CD8-positive, alpha-beta memory T cell (primary cell): ENCODE data around the gene TOMM34. TPM values are rescaled to one million over a fixed set of nuclear protein-coding genes. Genes with fewer than 3 reads are reported as not detected.

ENCODE experiments used
- CTCF ChIA-PET: fragments of 350-600 bp; sonication (Branson Sonifier 250); formaldehyde crosslinking; loops from one replicate; lab custom pipeline; 2021; ENCODE audit warnings: antibody characterized with exemption; lab: Charles Lee
- POLR2A ChIA-PET: fragments of 350-600 bp; sonication (Branson Sonifier 250); formaldehyde crosslinking; loops from one replicate; lab custom pipeline; 2021; ENCODE audit warnings: antibody characterized with exemption; lab: Charles Lee
- DNase-seq, 5 donors: peaks; one replicate each; pipeline versions ENCODE4 v3.0.0 to v3.0.0-alpha.2; 2020 to 2022; ENCODE audit warnings: mixed read lengths in 1 of 5
- H3K27ac ChIP-seq: one replicate; pipeline ENCODE4 v1.7.0; 2013; ENCODE audit warnings: low read depth, mild to moderate bottlenecking, low read length, moderate library complexity
- H3K27me3 ChIP-seq: 2 replicates; pipeline ENCODE4 v1.7.0; 2013; ENCODE audit warnings: low read length, mild to moderate bottlenecking; ENCODE audit not compliant: insufficient read depth, poor library complexity, severe bottlenecking
- H3K36me3 ChIP-seq: 2 replicates; pipeline ENCODE4 v1.7.0; 2013; ENCODE audit warnings: mild to moderate bottlenecking, low read length, moderate library complexity; ENCODE audit not compliant: insufficient read depth
- H3K4me1 ChIP-seq: 2 replicates; pipeline ENCODE4 v1.7.0; 2013; ENCODE audit warnings: mild to moderate bottlenecking, low read length, moderate library complexity; ENCODE audit not compliant: insufficient read depth
- H3K4me3 ChIP-seq: 2 replicates; pipeline ENCODE4 v1.7.0; 2013; ENCODE audit warnings: mild to moderate bottlenecking, low read length
- H3K9me3 ChIP-seq: 2 replicates; pipeline ENCODE4 v1.7.0; 2013; ENCODE audit warnings: mild to moderate bottlenecking, low read length
- H3K27ac Mint-ChIP-seq, 8 donors: one replicate each; pipeline ENCODE4 v1.8.0; 2020 to 2021; ENCODE audit warnings: mixed read lengths in 8 of 8, mild to moderate bottlenecking in 6 of 8, inconsistent platforms in 3 of 8, moderate library complexity in 3 of 8
- H3K27me3 Mint-ChIP-seq, 2 donors: one replicate each; pipeline ENCODE4 v1.8.0; 2020 to 2021; ENCODE audit warnings: mixed read lengths in 2 of 2, mild to moderate bottlenecking in 1 of 2, moderate library complexity in 1 of 2
- H3K36me3 Mint-ChIP-seq, 3 donors: one replicate each; pipeline ENCODE4 v1.8.0; 2020 to 2021; ENCODE audit warnings: mixed read lengths in 3 of 3, inconsistent platforms in 1 of 3, mild to moderate bottlenecking in 1 of 3
- H3K4me1 Mint-ChIP-seq, 3 donors: one replicate each; pipeline ENCODE4 v1.8.0; 2020 to 2021; ENCODE audit warnings: mixed read lengths in 3 of 3, inconsistent platforms in 1 of 3, mild to moderate bottlenecking in 1 of 3
- H3K4me3 Mint-ChIP-seq, 7 donors: one replicate each; pipeline ENCODE4 v1.8.0; 2020 to 2021; ENCODE audit warnings: mixed read lengths in 7 of 7, mild to moderate bottlenecking in 6 of 7, moderate library complexity in 4 of 7, inconsistent platforms in 2 of 7
- H3K9me3 Mint-ChIP-seq, 5 donors: one replicate each; pipeline ENCODE4 v1.8.0; 2020 to 2022; ENCODE audit warnings: mixed read lengths in 5 of 5, mild to moderate bottlenecking in 3 of 5, moderate library complexity in 2 of 5, inconsistent platforms in 1 of 5
- polyA plus RNA-seq: library from polyadenylated mRNA; unstranded; fragments of 300-500 nt; fragmentation: Illumina TruSeq; gene quantifications from one replicate; pipeline ENCODE4 v1.2.3, GENCODE V29; 2021
- total RNA-seq, 2 experiments: library from RNA; stranded (reverse); gene quantifications; one replicate each; pipeline ENCODE4 v1.2.3, GENCODE V29; 2021

Gene TOMM34
- total and polyA plus RNA-seq, 3 experiments from 2014 or later: 21.0 to 76.8 (median 75.4) TPM

DNA sequence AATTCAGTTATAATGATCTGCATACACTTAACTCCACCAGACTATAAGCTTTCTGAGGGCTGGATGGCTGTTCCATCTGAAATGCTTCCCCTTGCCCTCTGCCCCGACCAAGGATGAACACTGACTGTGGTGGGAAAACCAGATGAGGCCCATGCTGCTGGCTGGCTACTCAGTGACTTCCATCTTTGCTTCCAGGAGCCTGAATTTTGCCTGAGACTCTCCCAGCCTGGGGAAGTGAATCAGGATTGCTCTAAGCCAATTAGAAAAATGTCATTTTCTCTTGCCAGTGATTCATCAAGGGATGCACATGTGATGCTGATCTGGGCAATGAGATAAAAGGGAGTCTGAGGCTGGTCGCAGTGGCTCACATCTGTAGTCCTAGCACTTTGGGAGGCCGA lies 1.7 kb upstream of the TOMM34 start:
- peaks cover 0 to 3% of the 10 kb centered on the region in 2 donors for H3K27me3 Mint-ChIP-seq
- Histone ChIP-seq H3K4me1 (peaks cover 44% of the 10 kb centered on the region), H3K27ac (no peak overlapping the region), H3K4me3 (no peak overlapping the region), H3K9me3 (no peaks in the 10 kb centered on the region), H3K27me3 (no peaks in the 10 kb centered on the region), H3K36me3 (no peaks in the 10 kb centered on the region)
- no peak for DNase-seq
- CTCF ChIA-PET: interaction anchor here (5.5 kb wide), 1 partner anchor 16 kb away, joined by 23 read pairs; no protein-coding TSS in a partner anchor
- no peaks in the 10 kb centered on the region for H3K9me3 Mint-ChIP-seq
- peaks cover 0 to 23% (median 0%) of the 10 kb centered on the region in 3 donors for H3K36me3 Mint-ChIP-seq
- peak overlapping the region in 1 of 8 donors; percentile 13 for H3K27ac Mint-ChIP-seq
- peaks cover 42 to 56% (median 44%) of the 10 kb centered on the region in 3 donors for H3K4me1 Mint-ChIP-seq
- POLR2A ChIA-PET: interaction anchor here (0.6 kb wide), 2 partner anchors 10 to 67 kb away, joined by 4 to 6 read pairs; no protein-coding TSS in a partner anchor
- peak overlapping the region in 2 of 7 donors; percentile 76 to 94 for H3K4me3 Mint-ChIP-seq

DNA sequence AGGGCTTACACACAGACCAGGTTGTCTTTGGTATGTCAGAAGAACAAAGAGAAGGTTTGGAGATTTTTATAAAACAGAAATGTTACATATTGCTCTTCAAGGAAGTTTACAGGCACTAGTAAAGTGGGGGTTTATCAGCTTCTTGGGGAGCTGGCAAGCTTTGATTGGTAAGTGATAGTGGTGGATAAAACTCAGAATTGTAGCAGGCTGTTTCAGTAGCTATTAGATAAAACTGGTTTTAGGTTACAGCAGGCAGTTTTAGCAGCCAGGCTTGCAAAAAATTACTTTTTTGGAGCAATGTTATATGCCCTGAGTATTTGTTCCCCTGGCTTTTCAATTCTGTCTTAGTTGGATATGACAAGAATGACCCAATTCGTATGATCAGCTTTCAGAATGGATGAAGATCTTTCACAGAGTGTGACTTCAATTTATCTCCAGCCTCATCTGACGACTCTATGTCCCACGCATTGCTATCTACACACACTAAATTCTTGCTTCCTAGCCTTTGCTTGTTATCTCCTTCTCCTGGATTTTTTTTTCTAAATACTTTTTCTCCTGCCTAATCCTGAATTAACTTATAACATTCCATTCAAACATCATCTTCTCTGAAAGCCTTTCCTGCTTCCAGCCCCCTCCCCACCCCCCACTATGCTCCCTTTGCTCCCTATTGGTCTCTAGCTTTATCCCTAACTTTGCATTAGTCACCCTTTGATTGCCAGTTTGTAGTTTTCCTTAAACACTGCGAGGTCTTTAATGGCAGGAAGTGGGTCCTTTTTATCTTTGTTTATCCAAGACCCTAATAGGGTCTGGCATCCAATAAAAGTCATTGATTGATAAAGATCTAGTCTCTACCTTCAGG lies 1.0 kb upstream of the TOMM34 start:
- ChIA-PET CTCF (interaction anchor here (1.5 to 5.5 kb wide), 7 partner anchors 9 to 139 kb away, joined by 4 to 23 read pairs (median 6); no protein-coding TSS in a partner anchor), POLR2A (no interaction called here)
- H3K4me3 Mint-ChIP-seq: peak overlapping the region in 5 of 7 donors; percentile 94 to 99 (median 99)
- H3K36me3 Mint-ChIP-seq: peaks cover 0 to 21% (median 0%) of the 10 kb centered on the region in 3 donors
- H3K27ac Mint-ChIP-seq: peak overlapping the region in 7 of 8 donors; percentile 17 to 99 (median 96)
- H3K27me3 Mint-ChIP-seq: peaks cover 0 to 1% of the 10 kb centered on the region in 2 donors
- H3K4me1 Mint-ChIP-seq: peaks cover 44 to 59% (median 46%) of the 10 kb centered on the region in 3 donors
- H3K27me3 ChIP-seq: no peaks in the 10 kb centered on the region
- peak overlapping the region; percentile 58 for H3K27ac ChIP-seq
- no peaks in the 10 kb centered on the region for H3K9me3 Mint-ChIP-seq
- H3K36me3 ChIP-seq: peaks cover 4% of the 10 kb centered on the region
- no peaks in the 10 kb centered on the region for H3K9me3 ChIP-seq
- H3K4me3 ChIP-seq: peak overlapping the region; percentile 72
- H3K4me1 ChIP-seq: peaks cover 44% of the 10 kb centered on the region
- no peak for DNase-seq

DNA sequence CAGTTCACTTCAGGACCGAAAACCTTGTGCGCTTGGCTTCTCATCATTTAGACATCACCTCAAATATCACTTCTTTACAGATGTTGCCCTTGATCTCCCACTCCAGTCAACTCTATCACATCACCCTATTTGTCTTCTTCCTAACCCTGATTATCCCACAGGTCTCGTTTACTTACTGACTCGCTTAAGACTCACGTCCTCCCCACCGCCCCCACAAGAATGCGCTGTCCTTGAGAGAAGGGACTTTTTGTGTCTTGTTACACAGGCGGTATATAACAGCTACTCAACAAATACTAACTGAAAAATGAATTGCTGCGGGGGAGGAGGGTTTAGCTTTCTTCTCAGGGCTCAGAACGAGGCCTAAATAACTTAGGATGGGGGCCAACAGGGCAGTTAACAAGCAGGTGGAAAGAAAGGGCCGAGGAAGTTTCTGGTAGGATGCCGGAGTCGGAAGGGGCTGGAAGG lies 527 bp downstream of the TOMM34 start:
- POLR2A ChIA-PET: interaction anchor here (0.7 to 1.9 kb wide), 5 partner anchors 9 to 994 kb away, joined by 3 to 16 read pairs (median 6); no protein-coding TSS in a partner anchor

DNA sequence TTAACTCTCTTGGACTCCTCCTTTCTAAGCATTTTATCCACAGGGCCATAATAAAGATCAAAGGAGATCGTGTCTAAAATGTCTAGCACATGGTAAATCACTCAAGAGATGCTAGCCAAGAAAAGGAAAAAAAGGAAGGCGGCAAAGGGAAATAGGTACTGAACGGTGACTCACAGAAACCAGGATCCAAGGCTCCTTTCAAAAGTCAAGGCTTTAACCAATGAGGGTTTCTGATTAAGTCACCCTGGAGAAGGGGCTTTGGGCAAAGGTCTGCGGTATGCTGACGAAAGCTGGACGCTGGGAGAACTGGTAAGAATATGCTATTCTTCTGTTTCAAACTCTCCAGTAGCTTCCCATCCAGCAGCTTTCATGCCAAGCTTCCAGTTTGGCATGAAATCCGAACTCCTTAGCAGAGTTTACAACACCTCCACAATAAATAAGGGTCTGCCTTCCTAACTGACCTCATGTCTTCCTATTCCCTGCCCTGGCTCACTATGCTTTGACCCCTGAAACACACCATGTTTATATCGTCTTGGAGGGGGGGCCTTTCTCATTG lies 1.0 kb downstream of the TOMM34 start:
- Mint-ChIP-seq H3K36me3 (peaks cover 0 to 38% (median 16%) of the 10 kb centered on the region in 3 donors), H3K27ac (peak overlapping the region; percentile 16 to 99 (median 95)), H3K9me3 (no peaks in the 10 kb centered on the region), H3K4me3 (peak overlapping the region; percentile 94 to 99 (median 96)), H3K27me3 (no peaks in the 10 kb centered on the region), H3K4me1 (peaks cover 36 to 53% (median 36%) of the 10 kb centered on the region in 3 donors)
- Histone ChIP-seq H3K36me3 (peaks cover 23% of the 10 kb centered on the region), H3K27me3 (no peaks in the 10 kb centered on the region), H3K27ac (peak overlapping the region; percentile 58), H3K4me1 (peaks cover 32% of the 10 kb centered on the region), H3K4me3 (peak overlapping the region; percentile 72), H3K9me3 (no peaks in the 10 kb centered on the region)
- CTCF ChIA-PET: interaction anchor here (1.0 to 5.5 kb wide), 8 partner anchors 8 to 137 kb away, joined by 3 to 23 read pairs (median 6); partner anchors contain the start of gene YWHAB
- POLR2A ChIA-PET: interaction anchor here (1.4 to 1.9 kb wide), 3 partner anchors 9 to 19 kb away, joined by 6 to 16 read pairs (median 10); no protein-coding TSS in a partner anchor
- no peak for DNase-seq

More for the DNA sequence above, 527 bp downstream of the TOMM34 start:
- Mint-ChIP-seq H3K27me3 (no peaks in the 10 kb centered on the region), H3K4me1 (peaks cover 36 to 53% (median 36%) of the 10 kb centered on the region in 3 donors), H3K4me3 (peak overlapping the region; percentile 94 to 99 (median 96)), H3K9me3 (no peaks in the 10 kb centered on the region), H3K27ac (peak overlapping the region; percentile 79 to 99 (median 95)), H3K36me3 (peaks cover 0 to 33% (median 13%) of the 10 kb centered on the region in 3 donors)
- Histone ChIP-seq H3K4me1 (peaks cover 32% of the 10 kb centered on the region), H3K27me3 (no peaks in the 10 kb centered on the region), H3K9me3 (no peaks in the 10 kb centered on the region), H3K27ac (peak overlapping the region; percentile 58), H3K4me3 (peak overlapping the region; percentile 72), H3K36me3 (peaks cover 18% of the 10 kb centered on the region)
- DNase-seq: peak; percentile 26 to 72 (median 43)
- CTCF ChIA-PET: interaction anchor here (1.0 to 5.5 kb wide), 10 partner anchors 9 to 140 kb away, joined by 3 to 23 read pairs (median 5); partner anchors contain the start of gene YWHAB

DNA sequence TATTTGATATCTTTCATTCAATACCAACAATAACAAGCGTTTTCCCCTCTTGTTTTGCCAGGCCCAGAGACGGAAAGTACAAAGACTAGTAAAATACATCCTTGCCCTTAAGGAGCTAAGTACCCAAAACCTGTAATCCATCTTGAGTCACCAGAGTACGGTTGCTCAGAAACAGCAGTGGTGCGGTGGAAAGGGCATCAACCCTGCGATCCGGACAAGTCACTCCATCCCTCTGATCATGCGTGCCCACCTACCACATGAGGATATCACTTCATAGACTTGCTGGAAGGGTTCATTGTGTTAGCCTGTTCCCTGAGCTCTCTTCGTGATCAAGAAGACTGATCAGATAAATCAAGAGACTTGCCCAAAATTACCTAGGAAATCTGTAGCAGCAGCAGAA lies 1.9 kb downstream of the TOMM34 start:
- Histone ChIP-seq H3K9me3 (no peaks in the 10 kb centered on the region), H3K27ac (no peak overlapping the region), H3K27me3 (no peaks in the 10 kb centered on the region), H3K36me3 (peaks cover 32% of the 10 kb centered on the region), H3K4me3 (no peak overlapping the region), H3K4me1 (peaks cover 32% of the 10 kb centered on the region)
- CTCF ChIA-PET: interaction anchor here (1.0 to 5.5 kb wide), 4 partner anchors 20 to 137 kb away, joined by 4 to 23 read pairs (median 6); no protein-coding TSS in a partner anchor
- Mint-ChIP-seq H3K4me3 (peak overlapping the region in 5 of 7 donors; percentile 94 to 99 (median 95)), H3K27me3 (no peaks in the 10 kb centered on the region), H3K27ac (peak overlapping the region in 5 of 8 donors; percentile 12 to 98 (median 68)), H3K36me3 (peaks cover 0 to 47% (median 23%) of the 10 kb centered on the region in 3 donors), H3K4me1 (peaks cover 40 to 59% (median 45%) of the 10 kb centered on the region in 3 donors), H3K9me3 (no peaks in the 10 kb centered on the region)
- POLR2A ChIA-PET: interaction anchor here (1.4 kb wide), 1 partner anchor 21 kb away, joined by 4 read pairs; no protein-coding TSS in a partner anchor
- no peak for DNase-seq

DNA sequence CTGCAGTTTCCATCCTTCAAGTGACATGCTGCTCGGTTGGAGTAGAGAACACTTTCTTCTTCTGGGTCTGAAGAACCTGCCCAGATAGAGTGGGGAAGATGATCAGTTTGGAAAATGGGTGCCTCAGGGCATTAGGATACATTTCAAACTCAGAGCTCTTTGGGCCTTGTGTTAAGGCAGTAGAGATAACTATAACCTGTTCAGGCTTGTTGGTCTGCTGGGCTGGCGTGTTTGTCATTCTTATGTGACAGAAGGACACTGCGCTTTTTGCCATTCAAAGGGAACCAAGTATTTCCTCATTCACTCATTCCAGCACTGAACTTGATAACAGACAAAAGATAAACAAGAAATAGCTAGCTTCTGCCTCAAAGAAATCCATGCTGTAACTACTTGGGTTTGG lies 3.8 kb downstream of the TOMM34 start:
- peak overlapping the region in 1 of 7 donors; percentile 25 for H3K4me3 Mint-ChIP-seq
- no peaks in the 10 kb centered on the region for H3K9me3 Mint-ChIP-seq
- H3K4me1 Mint-ChIP-seq: peaks cover 48 to 60% (median 55%) of the 10 kb centered on the region in 3 donors
- ChIA-PET POLR2A (no interaction called here), CTCF (interaction anchor here (1.0 kb wide), 1 partner anchor 11 kb away, joined by 3 read pairs; no protein-coding TSS in a partner anchor)
- peaks cover 0 to 66% (median 25%) of the 10 kb centered on the region in 3 donors for H3K36me3 Mint-ChIP-seq
- Histone ChIP-seq H3K4me3 (no peak overlapping the region), H3K9me3 (no peaks in the 10 kb centered on the region), H3K4me1 (peaks cover 27% of the 10 kb centered on the region), H3K36me3 (peaks cover 50% of the 10 kb centered on the region), H3K27me3 (no peaks in the 10 kb centered on the region), H3K27ac (no peak overlapping the region)
- no peak for DNase-seq
- H3K27ac Mint-ChIP-seq: peak overlapping the region in 1 of 8 donors; percentile 33
- no peaks in the 10 kb centered on the region for H3K27me3 Mint-ChIP-seq

DNA sequence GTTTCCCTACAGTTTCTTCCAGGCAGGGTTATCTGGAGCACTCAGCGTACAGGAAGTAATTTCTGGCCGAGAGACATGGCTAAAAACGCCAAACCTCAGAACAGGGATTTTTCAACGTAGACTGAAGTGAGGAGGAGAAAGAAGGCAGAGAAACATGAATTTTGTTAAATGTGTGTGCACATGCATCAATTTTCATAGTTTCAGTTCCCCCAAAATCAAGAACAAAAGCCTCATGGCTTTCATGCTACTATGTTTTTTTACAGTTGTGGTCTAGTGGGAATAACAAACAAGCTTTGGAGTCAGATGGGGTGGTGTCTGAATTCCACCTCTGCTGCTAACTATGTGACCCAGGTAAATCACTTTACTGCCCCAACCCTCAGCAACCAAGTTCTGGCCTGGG lies 4.9 kb downstream of the TOMM34 start:
- Mint-ChIP-seq H3K4me3 (no peak overlapping the region), H3K9me3 (no peaks in the 10 kb centered on the region), H3K27me3 (no peaks in the 10 kb centered on the region), H3K4me1 (peaks cover 41 to 48% (median 46%) of the 10 kb centered on the region in 3 donors), H3K27ac (peak overlapping the region in 1 of 8 donors; percentile 5), H3K36me3 (peaks cover 0 to 77% (median 26%) of the 10 kb centered on the region in 3 donors)
- no peak for DNase-seq
- POLR2A ChIA-PET: no interaction called here
- CTCF ChIA-PET: no interaction called here
- no peak overlapping the region for H3K4me3 ChIP-seq
- no peak overlapping the region for H3K27ac ChIP-seq
- peaks cover 16% of the 10 kb centered on the region for H3K4me1 ChIP-seq
- H3K36me3 ChIP-seq: peaks cover 61% of the 10 kb centered on the region
- no peaks in the 10 kb centered on the region for H3K9me3 ChIP-seq
- H3K27me3 ChIP-seq: no peaks in the 10 kb centered on the region
